Embryonic facial prominence (tissue), 1 donor: ENCODE results near the gene TAX1BP1.
A peak's percentile ranks its signal among the peaks of the same experiment; 100 is the strongest.

Experiments used
- DNase-seq: peaks from one replicate; pipeline ENCODE4 v3.0.0-alpha.2; 2016; ENCODE audit errors: extremely low spot score

TAX1BP1 gene

DNA sequence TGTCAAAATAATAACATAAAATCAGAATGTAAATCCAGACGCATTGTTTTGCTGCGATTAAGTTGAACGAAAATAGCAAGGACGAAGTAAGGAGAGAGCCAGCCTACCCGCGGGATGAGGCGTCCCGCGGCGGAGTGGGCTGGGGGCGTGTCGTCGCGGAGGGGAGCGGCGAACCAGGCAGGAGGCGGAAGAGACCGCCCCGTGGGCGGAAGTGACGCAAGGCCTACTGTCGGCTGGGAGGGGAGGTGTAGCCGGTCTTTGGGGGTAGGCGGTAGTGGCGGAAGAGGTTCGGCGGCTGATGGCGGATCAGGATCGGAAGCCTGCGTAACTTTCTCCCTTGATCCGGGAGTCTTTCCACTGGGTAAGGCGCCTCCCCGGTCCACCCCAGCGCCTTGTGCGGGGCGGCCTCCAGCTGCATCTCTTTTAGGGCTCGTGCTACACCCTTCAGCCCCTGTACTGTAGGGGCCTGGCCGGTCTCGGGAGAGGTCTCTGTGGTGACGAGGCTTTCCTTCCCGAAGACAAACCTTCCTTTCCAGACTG lies at the start of gene TAX1BP1:
TSS of gene TAX1BP1 (plus strand) at position 254 of the 540 bp plus-strand sequence. CDS start 8,363 bp downstream, outside the sequence.
- DNase-seq: peak; percentile 95

DNA sequence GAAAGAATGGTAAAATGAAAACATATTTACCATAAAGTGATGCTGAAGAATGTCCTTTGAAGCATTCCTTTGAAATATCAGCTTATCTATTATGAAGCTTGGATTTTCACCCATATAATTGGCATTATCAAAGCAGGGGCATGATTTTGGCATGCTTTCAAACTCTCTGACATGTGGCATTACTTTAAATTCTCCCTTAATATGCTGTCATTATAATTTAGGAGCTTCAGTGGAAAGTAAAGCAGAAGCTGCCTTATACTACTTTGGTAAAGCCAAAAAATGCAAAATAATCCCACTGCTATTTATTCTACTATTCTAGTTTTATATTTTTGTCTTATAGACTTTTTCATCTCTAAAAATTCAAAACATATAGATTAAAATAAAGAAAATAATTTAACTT lies 49.3 kb upstream of the TAX1BP1 start:
- DNase-seq: no peak

- DNase-seq: no peak
Measured at GRCh38 chr7:27693794-27694193, 46.2 kb upstream of the TAX1BP1 start.

- DNase-seq: no peak
Measured at GRCh38 chr7:27695096-27695495, 44.9 kb upstream of the TAX1BP1 start.

DNA sequence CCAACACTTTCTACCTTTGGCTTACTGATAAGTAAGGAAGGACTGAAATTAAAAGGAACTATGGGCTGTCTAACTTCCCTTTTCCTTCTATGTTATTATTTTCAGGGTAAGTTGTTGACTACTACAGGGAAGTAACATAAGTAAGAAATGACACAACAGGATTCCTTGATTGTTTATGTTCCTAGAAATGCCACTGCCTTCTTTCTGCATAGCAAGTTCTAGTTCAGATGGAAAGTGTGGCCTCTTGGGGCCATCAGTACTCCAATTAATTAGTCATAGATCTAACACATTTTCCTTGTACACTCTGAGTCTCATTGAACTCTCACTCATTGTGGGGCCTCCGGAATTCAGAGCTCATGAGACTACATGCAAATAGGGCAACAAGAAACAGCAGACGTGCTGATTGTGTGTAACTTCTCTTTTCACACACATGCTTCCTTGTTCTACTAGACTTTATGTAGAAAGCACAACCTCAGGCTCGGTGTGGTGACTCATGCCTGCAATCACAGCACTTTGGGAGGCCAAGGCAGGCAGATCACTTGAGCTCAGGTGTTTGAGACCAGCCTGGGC lies 42.0 kb upstream of the TAX1BP1 start:
- no peak for DNase-seq

DNA sequence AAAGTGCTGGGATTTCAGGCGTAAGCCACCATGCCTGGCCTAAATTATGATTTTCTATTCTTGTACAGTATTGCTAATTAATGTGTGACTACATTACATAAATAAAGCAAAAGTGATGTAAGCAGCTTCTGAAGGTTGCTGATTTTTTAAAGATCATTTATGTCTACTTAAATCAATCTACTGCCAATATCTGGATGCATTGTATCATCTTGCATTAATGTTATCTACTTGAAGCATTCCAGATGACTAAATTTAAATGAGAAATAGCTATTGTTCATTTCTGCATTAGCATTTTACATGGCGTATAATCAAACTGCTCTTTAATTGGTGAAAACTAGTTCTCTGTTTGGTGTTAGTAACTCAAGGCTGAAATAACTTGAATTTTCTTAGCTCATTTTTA lies 40.2 kb upstream of the TAX1BP1 start:
- DNase-seq: no peak

- no peak for DNase-seq
Measured at GRCh38 chr7:27700501-27700900, 39.5 kb upstream of the TAX1BP1 start.

DNA sequence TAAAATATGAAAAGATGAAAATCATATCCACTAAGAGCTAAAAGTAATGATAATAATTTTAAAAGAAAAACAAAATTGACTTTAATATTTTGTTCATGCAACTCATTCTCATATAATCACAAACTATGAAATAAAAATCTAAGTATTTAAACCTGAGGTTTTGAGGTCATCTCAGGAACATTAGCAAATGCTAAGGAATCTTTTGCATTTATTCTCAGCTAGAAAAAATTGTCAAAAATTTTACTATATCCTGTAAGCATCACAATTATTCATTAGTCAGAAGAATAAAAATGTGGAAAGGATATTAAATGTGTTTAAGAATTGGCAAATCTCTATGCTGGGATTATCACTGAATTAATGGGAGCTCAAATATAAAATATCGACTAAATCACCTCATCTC lies 36.8 kb upstream of the TAX1BP1 start:
- DNase-seq: no peak

- DNase-seq: no peak
Measured at GRCh38 chr7:27704422-27705199, 35.4 kb upstream of the TAX1BP1 start.

DNA sequence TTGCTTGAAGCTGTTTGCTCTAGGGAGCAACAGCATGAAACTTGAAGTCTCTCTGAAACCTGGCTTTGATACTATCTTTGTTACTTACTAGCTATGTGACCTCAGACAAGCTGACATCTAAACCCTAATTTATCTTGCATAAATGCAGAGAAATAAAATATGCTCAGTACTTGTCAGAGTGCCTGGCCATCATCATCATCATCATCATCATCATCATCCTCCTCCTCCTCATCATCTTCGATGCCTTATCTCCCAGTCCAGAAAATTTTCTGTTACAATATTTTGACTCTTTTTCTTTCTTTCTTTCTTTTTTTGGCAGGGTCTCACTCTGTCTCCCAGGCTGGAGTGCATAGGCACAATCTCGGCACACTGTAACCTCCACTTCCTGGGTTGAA lies 34.8 kb upstream of the TAX1BP1 start:
- no peak for DNase-seq

DNA sequence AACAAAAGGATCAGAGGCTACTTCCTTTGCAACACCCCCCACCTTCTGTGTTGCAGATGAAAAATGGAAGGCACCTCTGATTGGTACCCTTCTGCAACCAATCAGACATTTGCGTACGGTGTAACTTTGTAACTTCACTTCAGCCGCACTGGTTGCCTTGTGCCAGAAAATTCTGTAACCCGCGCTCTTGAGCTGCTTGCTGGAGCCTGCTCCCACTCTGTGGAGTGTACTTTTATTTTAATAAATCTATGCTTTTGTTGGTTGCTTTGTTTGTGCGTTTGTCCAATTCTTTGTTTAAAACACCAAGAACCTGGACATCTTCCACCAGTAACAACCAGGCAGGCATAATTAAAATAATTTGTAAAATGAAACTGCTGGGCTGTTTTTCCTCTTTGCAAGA lies 31.5 kb upstream of the TAX1BP1 start:
- DNase-seq: no peak

- DNase-seq: no peak
Measured at GRCh38 chr7:27709137-27710075, 30.6 kb upstream of the TAX1BP1 start.

GRCh38 chr7:27712217-27712616 lies 27.7 kb upstream of the TAX1BP1 start:
- no peak for DNase-seq

DNA sequence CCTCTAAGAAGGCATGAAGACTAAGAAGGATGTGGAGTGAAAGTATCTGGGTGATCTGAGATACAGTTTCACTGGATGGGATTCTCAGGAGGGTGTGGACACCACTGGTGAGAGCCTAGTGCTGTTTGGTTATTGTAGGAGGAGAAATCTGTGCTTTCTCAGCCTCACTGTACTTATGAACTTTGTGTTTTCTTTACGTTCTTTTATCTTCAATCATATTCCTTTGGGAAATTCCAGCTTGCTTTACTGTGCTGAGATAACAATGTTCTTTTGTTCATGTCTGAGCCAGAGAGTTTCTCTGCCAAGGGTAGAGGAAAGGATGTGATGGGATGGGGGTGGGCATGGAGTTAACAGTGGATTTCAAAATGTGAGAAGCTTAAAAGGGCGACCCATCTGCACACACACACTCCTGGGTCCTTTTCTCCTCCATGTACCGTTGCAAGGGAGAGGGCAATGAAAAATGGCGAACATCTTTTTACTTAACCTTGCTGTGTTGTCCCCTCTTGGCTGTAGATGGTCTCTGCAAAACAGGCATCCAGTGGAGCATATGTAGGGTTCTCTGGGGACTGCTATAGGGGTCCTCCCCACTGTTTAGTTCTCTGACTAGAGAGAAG lies 25.0 kb upstream of the TAX1BP1 start:
- no peak for DNase-seq

DNA sequence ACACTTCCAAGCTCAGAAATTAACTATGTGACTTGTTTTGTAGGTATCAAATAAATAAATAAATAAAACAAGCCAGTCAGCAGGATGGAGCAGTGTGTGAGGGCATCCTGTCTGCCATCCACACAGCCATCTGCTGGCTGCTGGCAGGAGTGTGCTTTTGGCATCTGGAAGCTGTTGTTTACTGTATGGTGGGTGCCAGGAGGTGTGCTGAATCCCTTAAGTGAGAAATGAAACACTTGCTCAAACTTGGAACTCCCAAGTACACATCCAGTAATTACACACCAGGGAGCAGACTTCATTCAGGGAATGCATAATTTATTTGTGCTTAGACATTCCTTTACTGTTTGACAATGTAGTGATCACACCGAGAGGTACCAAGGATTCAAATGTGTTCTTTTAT lies 16.9 kb upstream of the TAX1BP1 start:
- DNase-seq: no peak

- DNase-seq: no peak
Measured at GRCh38 chr7:27727058-27727457, 12.9 kb upstream of the TAX1BP1 start.

DNA sequence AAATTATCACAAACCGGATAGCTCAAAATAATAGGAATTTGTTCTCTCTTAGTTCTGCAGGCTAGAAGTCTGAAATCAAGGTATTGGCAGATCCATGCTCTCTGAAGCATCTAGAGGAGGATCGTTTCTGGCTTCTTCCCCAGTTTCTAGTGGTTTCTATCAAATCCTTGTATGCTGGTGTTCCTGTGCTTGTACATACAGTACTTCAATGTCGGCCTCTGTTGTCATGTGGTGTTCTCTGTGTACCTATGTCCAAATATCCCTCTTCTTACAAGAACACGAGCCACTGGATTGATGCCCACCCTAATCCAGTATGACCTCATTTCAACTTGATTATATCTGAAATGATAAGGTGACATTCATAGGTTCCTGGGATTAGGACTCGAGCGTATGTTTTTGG lies 9.8 kb upstream of the TAX1BP1 start:
- DNase-seq: no peak

GRCh38 chr7:27734583-27734982 lies 5.4 kb upstream of the TAX1BP1 start:
- DNase-seq: no peak

DNA sequence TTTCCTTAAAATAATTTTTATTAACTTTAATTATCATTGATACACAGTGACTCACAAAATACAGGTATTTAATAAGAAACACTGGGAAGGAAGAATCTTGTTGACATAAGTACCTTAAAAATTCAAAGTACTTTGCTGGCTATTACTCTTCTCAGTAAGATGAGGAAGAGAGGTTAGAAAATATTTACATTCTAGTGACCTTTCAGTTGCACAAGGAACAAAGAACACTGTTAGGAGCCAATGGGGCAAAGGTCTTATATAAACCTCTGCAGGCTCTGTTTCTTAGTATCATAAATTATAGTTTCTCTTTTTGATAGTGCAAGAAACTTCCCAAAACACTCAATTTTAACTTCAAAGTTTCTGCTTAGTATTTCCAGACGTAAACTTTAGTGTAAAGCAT lies 4.8 kb upstream of the TAX1BP1 start:
- no peak for DNase-seq

GRCh38 chr7:27735831-27736230 lies 4.1 kb upstream of the TAX1BP1 start:
- no peak for DNase-seq

GRCh38 chr7:27737178-27737577 lies 2.8 kb upstream of the TAX1BP1 start:
- no peak for DNase-seq

DNA sequence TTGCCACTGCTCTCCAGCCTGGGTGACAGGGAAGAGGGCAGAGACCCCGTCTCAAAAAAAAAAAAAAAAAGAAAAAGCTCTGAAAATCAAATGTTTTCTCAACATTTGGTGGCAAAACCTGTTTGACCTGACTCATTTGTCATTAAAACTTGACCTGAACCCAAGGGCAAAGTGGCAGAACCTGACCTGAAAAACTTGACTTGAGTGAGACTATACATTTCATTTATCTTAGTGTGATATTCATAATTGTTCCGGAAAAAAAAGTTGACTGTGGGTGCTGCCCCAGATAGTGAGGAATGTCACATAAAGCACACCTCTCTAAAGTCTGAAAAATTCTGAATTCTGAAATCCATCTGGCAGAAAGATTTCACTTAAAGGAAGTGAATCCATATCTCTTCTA lies 2.3 kb upstream of the TAX1BP1 start:
- no peak for DNase-seq
